Mucosa of rectum (tissue), 2 donors: ENCODE results near the gene ZNF362.
"Not testable (repeated sequence)": the region's sequence is repeated elsewhere in the genome, so short reads cannot be mapped to it uniquely, and the experiment has no call there.

Experiments used
- H3K27ac ChIP-seq, 2 donors: one replicate each; pipeline ENCODE4 v1.7.0; 2013; ENCODE audit warnings: inconsistent platforms in 2 of 2, low read depth in 2 of 2, low read length in 2 of 2
- H3K27me3 ChIP-seq, 2 donors: one replicate each; pipeline ENCODE4 v1.7.0; 2013; ENCODE audit warnings: low read length in 2 of 2; ENCODE audit not compliant: control insufficient read depth in 2 of 2, insufficient read depth in 2 of 2
- H3K36me3 ChIP-seq, 2 donors: one replicate each; pipeline ENCODE4 v1.7.0; 2013; ENCODE audit warnings: low read length in 2 of 2; ENCODE audit not compliant: control insufficient read depth in 2 of 2, insufficient read depth in 2 of 2
- H3K4me1 ChIP-seq, 2 donors: one replicate each; pipeline ENCODE4 v1.7.0; 2013; ENCODE audit warnings: low read length in 2 of 2, mild to moderate bottlenecking in 1 of 2; ENCODE audit not compliant: control insufficient read depth in 2 of 2, insufficient read depth in 2 of 2
- H3K4me3 ChIP-seq, 2 donors: one replicate each; pipeline ENCODE4 v1.7.0; 2013; ENCODE audit warnings: low read length in 2 of 2
- H3K9ac ChIP-seq, 2 donors: one replicate each; pipeline ENCODE4 v1.7.0; 2013; ENCODE audit warnings: low read length in 2 of 2, low read depth in 1 of 2, mild to moderate bottlenecking in 1 of 2
- H3K9me3 ChIP-seq, 2 donors: one replicate each; pipeline ENCODE4 v1.7.0; 2013; ENCODE audit warnings: low read length in 2 of 2; ENCODE audit not compliant: control insufficient read depth in 2 of 2
- donor health status: healthy.
- donor health status: Normal muscosa, but diverticular disease.

ZNF362 gene

DNA sequence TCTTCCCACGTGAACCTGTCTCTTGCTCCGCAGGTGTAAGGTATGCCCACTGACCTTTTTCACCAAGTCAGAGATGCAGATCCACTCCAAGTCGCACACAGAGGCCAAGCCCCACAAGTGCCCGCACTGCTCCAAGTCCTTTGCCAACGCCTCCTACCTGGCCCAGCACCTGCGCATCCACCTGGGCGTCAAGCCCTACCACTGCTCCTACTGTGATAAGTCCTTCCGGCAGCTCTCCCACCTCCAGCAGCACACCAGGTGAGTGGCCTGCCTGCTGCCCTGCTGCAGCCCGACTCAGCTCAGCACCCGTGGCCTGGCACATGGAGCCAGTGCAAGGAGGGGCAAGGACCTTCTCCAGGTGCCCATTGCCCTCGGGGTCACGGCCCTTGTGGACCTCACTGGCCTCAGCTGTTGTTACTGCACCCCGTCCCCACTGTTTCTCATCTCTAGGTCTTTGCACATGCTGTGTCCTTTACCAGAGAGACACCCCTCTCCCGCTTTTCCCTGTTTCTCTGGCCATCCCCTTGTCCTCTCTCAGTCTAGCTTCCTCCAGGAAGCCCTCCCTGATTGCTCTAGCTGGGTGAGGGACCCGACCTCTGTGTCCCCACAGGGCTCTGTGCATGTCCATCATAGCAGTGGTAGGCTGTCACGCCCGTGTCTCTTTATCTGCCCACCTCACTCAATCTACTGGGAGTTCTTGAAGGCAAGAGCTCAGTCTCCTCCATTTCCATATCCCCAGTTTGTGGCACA, 25.4 kb downstream of the ZNF362 start:
- peaks cover 17 to 36% of the 10 kb centered on the region in 2 donors for H3K36me3 ChIP-seq
- H3K4me3 ChIP-seq, result no peak overlapping the region
- no peak overlapping the region for H3K27ac ChIP-seq
- no peaks in the 10 kb centered on the region for H3K4me1 ChIP-seq
- H3K9me3 ChIP-seq, result no peaks in the 10 kb centered on the region
- no peaks in the 10 kb centered on the region for H3K27me3 ChIP-seq
- H3K9ac ChIP-seq, result no peak overlapping the region

DNA sequence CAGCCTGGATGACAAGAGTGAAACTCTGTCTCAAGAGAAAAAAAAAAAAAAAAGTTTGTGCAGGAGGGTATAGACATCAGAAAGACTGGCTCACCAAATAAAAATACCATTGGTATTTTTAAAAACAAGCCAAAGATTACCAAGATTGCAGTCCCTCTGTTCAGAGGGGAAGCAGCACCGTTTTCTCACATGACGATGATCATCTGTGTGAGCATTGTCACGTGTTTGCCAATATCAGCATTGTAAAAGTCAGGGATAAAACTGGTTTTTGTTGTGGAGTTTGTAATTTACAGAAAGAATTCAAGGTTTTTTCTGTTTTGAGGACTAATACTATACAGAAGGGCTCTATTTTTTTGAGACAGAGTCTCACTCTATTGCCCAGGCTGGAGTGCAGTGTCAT, 26.5 kb downstream of the ZNF362 start:
- no peak overlapping the region for H3K27ac ChIP-seq
- H3K9ac ChIP-seq, result no peak overlapping the region
- H3K9me3 ChIP-seq, result no peaks in the 10 kb centered on the region
- H3K36me3 ChIP-seq, result peaks cover 15 to 28% of the 10 kb centered on the region in 2 donors
- no peaks in the 10 kb centered on the region for H3K27me3 ChIP-seq
- no peaks in the 10 kb centered on the region for H3K4me1 ChIP-seq
- H3K4me3 ChIP-seq, result no peak overlapping the region

DNA sequence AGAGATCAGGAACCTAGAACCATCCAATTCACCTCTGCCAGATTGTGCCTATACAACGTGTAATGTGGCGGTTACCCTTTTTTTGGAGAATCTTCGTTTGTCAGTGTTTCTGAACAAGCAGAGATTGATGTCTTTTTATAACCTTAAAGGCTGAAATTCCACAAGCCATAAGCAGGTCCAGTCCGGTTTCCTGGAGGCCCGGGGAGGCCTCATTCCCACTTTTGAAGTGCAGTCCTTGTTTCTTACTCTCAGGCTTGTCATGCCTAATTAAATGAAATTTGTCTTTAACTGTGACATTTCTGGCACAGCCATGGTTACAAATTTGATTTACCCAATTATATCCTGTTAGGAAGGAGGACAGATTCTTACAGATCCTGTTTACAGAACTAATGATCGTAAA, 27.8 kb downstream of the ZNF362 start:
- Histone ChIP-seq H3K36me3 (peaks cover 15 to 28% of the 10 kb centered on the region in 2 donors), H3K27me3 (no peaks in the 10 kb centered on the region), H3K9ac (no peak overlapping the region), H3K4me3 (no peak overlapping the region), H3K9me3 (no peaks in the 10 kb centered on the region), H3K4me1 (no peaks in the 10 kb centered on the region), H3K27ac (no peak overlapping the region)

GRCh38 chr1:33286451-33287185, 30.3 kb downstream of the ZNF362 start:
- H3K4me3 ChIP-seq, result no peak overlapping the region
- H3K9ac ChIP-seq, result no peak overlapping the region
- no peaks in the 10 kb centered on the region for H3K9me3 ChIP-seq
- H3K27ac ChIP-seq, result no peak overlapping the region
- H3K27me3 ChIP-seq, result no peaks in the 10 kb centered on the region
- no peaks in the 10 kb centered on the region for H3K4me1 ChIP-seq
- H3K36me3 ChIP-seq, result peaks cover 4 to 18% of the 10 kb centered on the region in 2 donors

GRCh38 chr1:33287317-33287716, 31.0 kb downstream of the ZNF362 start:
- no peaks in the 10 kb centered on the region for H3K9me3 ChIP-seq
- no peak overlapping the region for H3K27ac ChIP-seq
- H3K9ac ChIP-seq, result no peak overlapping the region
- H3K27me3 ChIP-seq, result no peaks in the 10 kb centered on the region
- H3K4me1 ChIP-seq, result no peaks in the 10 kb centered on the region
- no peak overlapping the region for H3K4me3 ChIP-seq
- peaks cover 0 to 11% of the 10 kb centered on the region in 2 donors for H3K36me3 ChIP-seq

DNA sequence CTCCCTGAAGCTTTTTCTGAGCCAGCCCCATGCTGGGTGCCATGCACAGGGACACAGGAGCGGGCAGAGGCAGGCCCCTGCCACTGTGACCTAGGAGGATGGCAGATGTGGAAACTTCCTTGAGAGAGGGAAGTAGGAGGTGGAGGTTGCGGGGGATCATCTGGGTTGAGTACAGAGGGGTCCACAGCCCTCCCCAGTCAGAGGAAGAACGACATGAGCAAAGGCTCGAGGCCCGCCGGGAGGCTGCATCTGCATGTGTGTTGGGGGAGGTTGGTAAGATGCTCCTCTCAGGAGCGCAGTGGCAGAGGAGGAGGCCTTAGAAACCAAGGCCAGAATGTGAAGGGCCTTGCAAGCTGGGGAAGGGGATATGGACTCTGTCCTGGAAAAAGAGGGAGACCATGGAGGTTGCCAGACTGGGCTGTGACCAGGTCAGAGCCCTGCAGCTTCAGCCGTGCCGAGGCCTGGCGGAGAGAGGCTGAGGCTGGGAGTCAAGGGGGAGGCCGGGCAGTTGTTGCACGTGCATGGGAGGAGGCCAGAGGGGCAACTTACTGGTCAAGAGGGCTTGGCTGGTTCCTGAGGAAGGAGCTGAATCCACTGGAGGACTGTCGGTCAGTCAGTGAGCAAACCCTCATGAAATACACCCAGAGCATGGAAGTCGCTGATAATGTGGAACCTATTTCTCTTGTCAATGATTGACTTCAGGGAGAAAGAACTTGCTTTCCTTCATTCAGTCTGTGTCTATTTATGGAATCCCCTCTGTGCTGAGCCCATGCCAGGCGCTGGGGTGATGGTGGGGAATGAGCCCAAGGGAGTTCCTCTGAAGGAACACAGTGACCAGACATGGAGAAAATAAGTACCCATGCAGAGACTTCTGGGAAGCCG, 32.9 kb downstream of the ZNF362 start:
- peaks cover 0 to 14% of the 10 kb centered on the region in 2 donors for H3K36me3 ChIP-seq
- no peaks in the 10 kb centered on the region for H3K27me3 ChIP-seq
- no peaks in the 10 kb centered on the region for H3K4me1 ChIP-seq
- H3K9me3 ChIP-seq, result no peaks in the 10 kb centered on the region
- no peak overlapping the region for H3K4me3 ChIP-seq
- no peak overlapping the region for H3K9ac ChIP-seq
- no peak overlapping the region for H3K27ac ChIP-seq

DNA sequence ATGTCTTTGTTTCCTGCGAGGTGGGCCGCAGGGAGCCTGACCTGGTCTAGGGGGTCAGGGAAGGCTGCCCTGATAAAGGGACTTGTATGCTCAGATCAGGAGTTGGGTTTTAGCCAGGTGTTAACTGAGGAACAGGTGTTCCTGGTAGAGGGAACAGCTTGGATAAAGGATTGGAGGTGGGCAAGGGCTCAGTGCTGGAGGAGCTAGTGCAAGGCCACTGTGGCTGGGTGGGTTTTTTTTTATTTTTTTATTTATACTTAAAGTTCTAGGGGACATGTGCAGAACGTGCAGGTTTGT, 33.5 kb downstream of the ZNF362 start:
- Histone ChIP-seq H3K4me1 (no peaks in the 10 kb centered on the region), H3K36me3 (peaks cover 0 to 12% of the 10 kb centered on the region in 2 donors), H3K27ac (no peak overlapping the region)

DNA sequence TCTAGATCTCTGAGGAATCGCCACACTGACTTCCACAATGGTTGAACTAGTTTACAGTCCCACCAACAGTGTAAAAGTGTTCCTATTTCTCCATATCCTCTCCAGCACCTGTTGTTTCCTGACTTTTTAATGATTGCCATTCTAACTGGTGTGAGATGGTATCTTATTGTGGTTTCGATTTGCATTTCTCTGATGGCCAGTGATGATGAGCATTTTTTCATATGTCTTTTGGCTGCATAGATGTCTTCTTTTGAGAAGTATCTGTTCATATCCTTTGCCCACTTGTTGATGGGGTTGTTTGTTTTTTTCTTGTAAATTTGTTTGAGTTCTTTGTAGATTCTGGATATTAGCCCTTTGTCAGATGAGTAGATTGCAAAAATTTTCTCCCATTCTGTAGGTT, 34.3 kb downstream of the ZNF362 start:
- not testable (repeated sequence) for H3K9ac ChIP-seq, H3K4me3 ChIP-seq, H3K27me3 ChIP-seq, H3K27ac ChIP-seq, H3K9me3 ChIP-seq, H3K4me1 ChIP-seq
- peaks cover 0 to 16% of the 10 kb centered on the region in 2 donors for H3K36me3 ChIP-seq

More for the DNA sequence above, 33.5 kb downstream of the ZNF362 start:
- no peak overlapping the region for H3K9ac ChIP-seq
- H3K27me3 ChIP-seq, result no peaks in the 10 kb centered on the region
- no peaks in the 10 kb centered on the region for H3K9me3 ChIP-seq
- no peak overlapping the region for H3K4me3 ChIP-seq

DNA sequence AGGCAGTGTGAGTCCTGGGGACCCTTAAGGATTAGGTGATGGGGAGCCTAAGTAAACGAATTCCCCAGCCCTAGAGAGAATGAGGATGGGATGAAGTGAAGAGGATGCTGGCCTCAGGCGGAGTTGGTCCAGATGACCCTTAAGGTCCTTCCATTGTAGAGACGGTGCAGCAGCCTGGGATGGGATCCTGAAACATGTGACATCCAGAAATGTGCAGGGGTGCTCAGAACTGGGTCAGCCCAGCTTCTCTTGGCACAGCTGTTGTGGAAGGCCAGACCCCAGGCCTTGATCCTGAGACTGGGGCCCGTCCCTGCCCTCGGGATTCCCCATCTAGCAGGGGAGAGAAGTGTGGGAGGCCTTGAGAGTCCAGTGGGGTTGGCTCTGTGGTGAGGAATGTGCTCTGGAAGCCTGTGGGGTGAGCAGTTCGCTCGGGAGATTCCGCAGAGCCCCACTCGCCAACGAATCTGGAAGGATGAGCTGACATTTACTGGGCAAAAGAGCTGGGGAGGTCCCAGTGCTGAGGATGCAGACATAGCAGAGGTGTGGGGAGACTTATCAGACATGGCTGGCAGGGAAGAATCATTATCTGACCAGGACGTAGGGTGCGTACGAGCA, 36.5 kb downstream of the ZNF362 start:
- peaks cover 4 to 21% of the 10 kb centered on the region in 2 donors for H3K36me3 ChIP-seq
- no peak overlapping the region for H3K9ac ChIP-seq
- no peak overlapping the region for H3K27ac ChIP-seq
- no peaks in the 10 kb centered on the region for H3K9me3 ChIP-seq
- H3K4me1 ChIP-seq, result no peaks in the 10 kb centered on the region
- H3K27me3 ChIP-seq, result no peaks in the 10 kb centered on the region
- no peak overlapping the region for H3K4me3 ChIP-seq
